ENCODE data around the gene GTPBP8. TPM values are rescaled to one million over a fixed set of nuclear protein-coding genes. Genes with fewer than 3 reads are reported as not detected.

GTPBP8 gene
- total RNA-seq, 4 donors from 2014 or later = 19.9 to 37.2 (median 22.8) TPM

- no peak for TF ChIP-seq CTCF (IDR thresholded peaks at IDR 0.05; ENCODE audit: low read depth)
These were observed 49.4 kb downstream of the GTPBP8 start for GRCh38 chr3:113040231-113040630.

GRCh38 chr3:113043686-113044085, 52.9 kb downstream of the GTPBP8 start:
- TF ChIP-seq CTCF (IDR thresholded peaks at IDR 0.05; ENCODE audit: low read depth) = no peak

- TF ChIP-seq CTCF (IDR thresholded peaks at IDR 0.05; ENCODE audit: low read depth) = no peak
These were observed 60.5 kb downstream of the GTPBP8 start for GRCh38 chr3:113051302-113051711.

Other genes starting within 250 kb of the GTPBP8 start
- not detected for gene CD200R1L, start 144.1 kb upstream of the GTPBP8 start, total RNA-seq
- 1 to 10 TPM; 3.0 to 7.3 (median 6.2) TPM for gene CD200R1, start 15.9 kb upstream of the GTPBP8 start, total RNA-seq
- gene BOC, start 220.6 kb downstream of the GTPBP8 start, total RNA-seq = 10 to 100 TPM; 15.1 to 46.5 (median 28.4) TPM

All from subcutaneous adipose tissue (tissue), 4 donors.